K562 (cell line): Measurements from ENCODE around the gene DIP2C.

Experiments used
- E2F4 ChIP-seq: sonication (generic); formaldehyde crosslinking; IDR thresholded peaks from 2 replicates; pipeline ENCODE4 v1.8.0; 2022; ENCODE audit warnings: mild to moderate bottlenecking, low read depth, missing genetic modification reagents
- JUNB ChIP-seq: fragments of 450-650 bp; formaldehyde crosslinking; conservative IDR thresholded peaks from 2 replicates; pipeline ENCODE4 v1.4.0; 2020; ENCODE audit warnings: mild to moderate bottlenecking
- PML ChIP-seq: IDR thresholded peaks from 2 replicates; pipeline ENCODE4 v1.6.1; 2012; ENCODE audit warnings: low read length, inconsistent platforms
- SMARCC2 ChIP-seq: fragments of 450-650 bp; IDR thresholded peaks from 2 replicates; pipeline ENCODE4 v1.6.1; 2017; ENCODE audit warnings: antibody characterized with exemption, moderate library complexity, mild to moderate bottlenecking, low read depth

DNA sequence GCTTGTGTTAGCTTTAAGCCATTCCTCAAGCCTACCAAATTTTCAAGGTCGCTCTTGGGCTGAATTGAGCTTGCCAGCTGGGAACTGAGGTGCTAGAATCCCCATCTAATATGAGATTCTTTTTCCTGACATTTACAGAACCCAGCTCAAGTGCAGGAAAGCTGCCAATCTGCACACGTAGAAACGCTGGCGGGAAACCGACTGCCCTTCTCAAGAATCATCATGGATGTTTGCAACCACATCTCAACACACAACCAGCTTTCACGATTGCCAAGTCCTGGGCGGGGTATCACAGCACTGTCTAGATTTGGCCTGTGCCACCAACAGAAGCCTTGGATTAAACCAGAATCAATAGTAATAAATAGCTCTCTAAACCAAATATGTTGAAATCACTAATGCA, 203.7 kb downstream of the DIP2C start:
- TF ChIP-seq SMARCC2 (no peak), JUNB (no peak), E2F4 (CRISPR knock-in tag) (no peak), PML (no peak)
